Testis (tissue), 3 donors: ENCODE measurements around the gene SLC25A44. TPM values are rescaled to one million over a fixed set of nuclear protein-coding genes. Genes with fewer than 3 reads are reported as not detected.
A peak's percentile ranks its signal among the peaks of the same experiment; 100 is the strongest.

Experiments used
- DNase-seq: peaks from one replicate; pipeline ENCODE4 v3.0.0-alpha.2; 2019
- H3K27ac ChIP-seq, 2 donors: fragments of 200-600 bp; sonication (generic); one replicate each; pipeline ENCODE4 v1.5.1; 2019
- H3K27me3 ChIP-seq: fragments of 200-600 bp; sonication (generic); one replicate; pipeline ENCODE4 v1.5.1; 2019
- H3K36me3 ChIP-seq: fragments of 200-600 bp; sonication (generic); one replicate; pipeline ENCODE4 v1.5.1; 2017; ENCODE audit warnings: low read depth; ENCODE audit errors: missing control alignments
- H3K4me1 ChIP-seq: fragments of 200-600 bp; sonication (generic); one replicate; pipeline ENCODE4 v1.5.1; 2019
- H3K4me3 ChIP-seq, 2 donors: fragments of 200-600 bp; sonication (generic); one replicate each; pipeline ENCODE4 v1.5.1; 2017 to 2019
- H3K9me3 ChIP-seq: fragments of 200-600 bp; sonication (generic); one replicate; pipeline ENCODE4 v1.5.1; 2017
- CTCF ChIP-seq, 3 experiments: fragments of 450-650 bp in 2 of 3; fragments of 200-600 bp in 1 of 3; sonication (generic) in 1 of 3; IDR thresholded peaks; one replicate each; pipeline ENCODE4 v1.5.1; 2016 to 2019; ENCODE audit warnings: antibody characterized with exemption in 3 of 3, mild to moderate bottlenecking in 2 of 3, moderate library complexity in 1 of 3
- POLR2A ChIP-seq: fragments of 450-650 bp; IDR thresholded peaks from one replicate; pipeline ENCODE4 v1.6.1; 2017; ENCODE audit warnings: antibody characterized with exemption, mild to moderate bottlenecking, moderate library complexity
- WGBS, 2 donors: methylation state at CpG; one replicate each; pipeline ENCODE4 v1.1.5; 2018; 5-methylcytosine and 5-hydroxymethylcytosine counted together
- intact Hi-C: fragments of 100-400 bp; cut with DNase I; formaldehyde crosslinking; loops from one replicate; pipeline ENCODE4 v1.15.1; 2023; ENCODE audit warnings: low total_unique reads
- polyA plus RNA-seq: library from polyadenylated mRNA; stranded (reverse); fragments of 350-450 nt; fragmentation: Illumina TruSeq; extraction: RNeasy Lipid Tissue Mini Kit (QIAGEN cat#74804); gene quantifications from one replicate; pipeline ENCODE4 v1.2.3, GENCODE V29; 2014; ENCODE audit warnings: low read depth, low replicate concordance; ENCODE audit not compliant: insufficient read depth
- total RNA-seq, 2 donors: library from RNA; depleted of rRNA; stranded (reverse); fragments of >200 nt; gene quantifications; one replicate each; pipeline ENCODE4 v1.2.3, GENCODE V29; 2016

Gene SLC25A44
- total and polyA plus RNA-seq, 3 donors from 2014 or later = 32.4 to 34.2 (median 32.8) TPM

GRCh38 chr1:156160743-156161171 lies 33.1 kb upstream of the SLC25A44 start:
- WGBS, 2 donors = 4 to 6% methylated on average over 14 to 18 of the region's 22 CpGs
- Histone ChIP-seq H3K4me1 (peaks cover 16% of the 10 kb centered on the region), H3K9me3 (no peaks in the 10 kb centered on the region), H3K27ac (peak overlapping the region; percentile 49 to 86), H3K27me3 (no peaks in the 10 kb centered on the region), H3K36me3 (no peaks in the 10 kb centered on the region), H3K4me3 (peak overlapping the region; percentile 50 to 59)
- no peak for TF ChIP-seq POLR2A
- no peak for TF ChIP-seq CTCF (IDR thresholded peaks at IDR 0.05)
- intact Hi-C loops = no loop called here
- DNase-seq = peak; percentile 88

GRCh38 chr1:156162430-156163037 lies 31.4 kb upstream of the SLC25A44 start:
- peak overlapping the region in 1 of 2 donors; percentile 86 for H3K27ac ChIP-seq
- H3K36me3 ChIP-seq = no peaks in the 10 kb centered on the region
- intact Hi-C loops = no loop called here
- TF ChIP-seq POLR2A (no peak), CTCF (IDR thresholded peaks at IDR 0.05) (no peak)
- 82 to 87% methylated on average over 5 of the region's 5 CpGs for WGBS, 2 donors
- no peaks in the 10 kb centered on the region for H3K9me3 ChIP-seq
- no peaks in the 10 kb centered on the region for H3K27me3 ChIP-seq
- peaks cover 16% of the 10 kb centered on the region for H3K4me1 ChIP-seq
- no peak for DNase-seq
- no peak overlapping the region for H3K4me3 ChIP-seq

- no peaks in the 10 kb centered on the region for H3K27me3 ChIP-seq
- DNase-seq = no peak
- H3K4me3 ChIP-seq = no peak overlapping the region
- intact Hi-C loops = no loop called here
- TF ChIP-seq CTCF (IDR thresholded peaks at IDR 0.05) (no peak), POLR2A (no peak)
- H3K27ac ChIP-seq = no peak overlapping the region
- 44 to 68% methylated on average over 1 of the region's 1 CpG for WGBS, 2 donors
- no peaks in the 10 kb centered on the region for H3K9me3 ChIP-seq
- no peaks in the 10 kb centered on the region for H3K36me3 ChIP-seq
- H3K4me1 ChIP-seq = peaks cover 16% of the 10 kb centered on the region
These were observed 30.2 kb upstream of the SLC25A44 start for GRCh38 chr1:156163712-156164111.

- no peaks in the 10 kb centered on the region for H3K36me3 ChIP-seq
- WGBS, 2 donors = 73 to 80% methylated on average over 6 of the region's 6 CpGs
- no peak overlapping the region for H3K4me3 ChIP-seq
- intact Hi-C loops = no loop called here
- no peak for DNase-seq
- no peak for TF ChIP-seq POLR2A
- TF ChIP-seq CTCF (IDR thresholded peaks at IDR 0.05) = no peak
- H3K27me3 ChIP-seq = no peaks in the 10 kb centered on the region
- H3K27ac ChIP-seq = no peak overlapping the region
- H3K9me3 ChIP-seq = no peaks in the 10 kb centered on the region
- peaks cover 16% of the 10 kb centered on the region for H3K4me1 ChIP-seq
These were observed 29.6 kb upstream of the SLC25A44 start for GRCh38 chr1:156164125-156164831.
